ENCODE data around the gene LAMA2.

DNA sequence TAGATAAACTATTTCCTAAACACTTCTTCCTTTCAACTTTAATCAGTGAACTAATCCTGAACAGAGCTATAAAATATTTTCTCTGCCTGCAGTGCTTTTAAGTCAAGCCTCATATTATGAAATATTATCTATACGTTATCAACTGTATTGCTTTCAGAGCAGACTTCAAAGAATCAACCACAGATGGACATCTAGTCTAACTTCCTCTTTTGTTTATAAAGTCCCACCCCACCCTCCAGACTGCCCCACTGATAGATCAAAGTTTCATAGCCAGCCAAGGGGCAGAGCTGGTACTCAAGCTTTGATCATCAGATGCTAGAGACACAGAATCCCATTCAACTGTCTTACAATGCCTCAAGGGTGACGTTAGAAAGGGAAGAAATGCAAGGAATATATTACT is 308.3 kb downstream of the LAMA2 start:
- TF ChIP-seq, protein P1, sequence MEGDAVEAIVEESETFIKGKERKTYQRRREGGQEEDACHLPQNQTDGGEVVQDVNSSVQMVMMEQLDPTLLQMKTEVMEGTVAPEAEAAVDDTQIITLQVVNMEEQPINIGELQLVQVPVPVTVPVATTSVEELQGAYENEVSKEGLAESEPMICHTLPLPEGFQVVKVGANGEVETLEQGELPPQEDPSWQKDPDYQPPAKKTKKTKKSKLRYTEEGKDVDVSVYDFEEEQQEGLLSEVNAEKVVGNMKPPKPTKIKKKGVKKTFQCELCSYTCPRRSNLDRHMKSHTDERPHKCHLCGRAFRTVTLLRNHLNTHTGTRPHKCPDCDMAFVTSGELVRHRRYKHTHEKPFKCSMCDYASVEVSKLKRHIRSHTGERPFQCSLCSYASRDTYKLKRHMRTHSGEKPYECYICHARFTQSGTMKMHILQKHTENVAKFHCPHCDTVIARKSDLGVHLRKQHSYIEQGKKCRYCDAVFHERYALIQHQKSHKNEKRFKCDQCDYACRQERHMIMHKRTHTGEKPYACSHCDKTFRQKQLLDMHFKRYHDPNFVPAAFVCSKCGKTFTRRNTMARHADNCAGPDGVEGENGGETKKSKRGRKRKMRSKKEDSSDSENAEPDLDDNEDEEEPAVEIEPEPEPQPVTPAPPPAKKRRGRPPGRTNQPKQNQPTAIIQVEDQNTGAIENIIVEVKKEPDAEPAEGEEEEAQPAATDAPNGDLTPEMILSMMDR (IDR thresholded peaks at IDR 0.05 in 8 of 11, conservative IDR thresholded peaks at IDR 0.05 in 3 of 11), result no peak
- TF ChIP-seq POLR2A (IDR thresholded peaks at IDR 0.05) (no peak), POLR2AphosphoS5 (IDR thresholded peaks at IDR 0.05) (no peak)

All from spleen (tissue), 7 donors.